Measurements from ENCODE around the gene CILP2. TPM values are rescaled to one million over a fixed set of nuclear protein-coding genes. Genes with fewer than 3 reads are reported as not detected.

The CILP2 gene
- total and polyA plus RNA-seq, 2 of the 8 experiments (the other 6 are each of a cell fraction or from before 2014, with no cell fraction given) = 4.4 to 5.8 TPM

DNA sequence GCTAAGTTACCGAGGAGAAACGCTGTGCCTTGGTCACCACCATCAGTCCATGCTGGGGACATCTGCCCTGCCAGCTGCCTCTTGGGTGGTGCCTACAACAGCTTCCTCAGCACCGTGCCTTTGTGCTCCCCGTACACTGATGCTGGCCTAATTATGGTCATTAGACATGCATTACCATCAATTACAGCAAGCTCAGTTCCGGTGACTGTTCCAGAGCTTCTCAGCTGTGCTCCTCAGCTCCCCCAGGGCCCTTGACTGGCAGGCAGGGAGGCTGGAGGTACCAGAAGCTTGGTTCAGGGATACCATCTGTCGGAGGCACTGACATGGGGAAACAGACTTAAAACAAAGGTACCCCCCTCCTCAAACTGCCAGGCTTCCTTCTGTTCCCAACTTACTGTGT is 40.2 kb downstream of the CILP2 start (continued):
- TF ChIP-seq, protein P1, sequence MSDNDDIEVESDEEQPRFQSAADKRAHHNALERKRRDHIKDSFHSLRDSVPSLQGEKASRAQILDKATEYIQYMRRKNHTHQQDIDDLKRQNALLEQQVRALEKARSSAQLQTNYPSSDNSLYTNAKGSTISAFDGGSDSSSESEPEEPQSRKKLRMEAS (IDR thresholded peaks at IDR 0.05) = no peak

All from H1 (cell line).